HUES6 (cell line): Measurements from ENCODE around the gene BLMH.
"Not testable (repeated sequence)": the region's sequence is repeated elsewhere in the genome, so short reads cannot be mapped to it uniquely, and the experiment has no call there.

ENCODE experiments used
- H3K27ac ChIP-seq: 2 replicates; pipeline ENCODE4 v1.7.0; 2013; ENCODE audit warnings: low read depth, mild to moderate bottlenecking, low read length, inconsistent platforms
- H3K27me3 ChIP-seq: 2 replicates; pipeline ENCODE4 v1.6.1; 2013; ENCODE audit warnings: low read length; ENCODE audit not compliant: control insufficient read depth, insufficient read depth
- H3K36me3 ChIP-seq: 2 replicates; pipeline ENCODE4 v1.6.1; 2013; ENCODE audit warnings: low read length; ENCODE audit not compliant: control insufficient read depth, insufficient read depth
- H3K4me1 ChIP-seq: 2 replicates; pipeline ENCODE4 v1.6.1; 2013; ENCODE audit warnings: low read length; ENCODE audit not compliant: control insufficient read depth, insufficient read depth
- H3K4me3 ChIP-seq: 2 replicates; pipeline ENCODE4 v1.5.1; 2013; ENCODE audit warnings: low read depth, low read length
- H3K9ac ChIP-seq: one replicate; pipeline ENCODE4 v1.6.1; 2013; ENCODE audit warnings: mild to moderate bottlenecking, low read length
- H3K9me3 ChIP-seq: 2 replicates; pipeline ENCODE4 v1.6.1; 2013; ENCODE audit warnings: low read depth, low read length; ENCODE audit not compliant: control insufficient read depth, insufficient read depth

Gene BLMH

GRCh38 chr17:30237296-30238002 is 54.3 kb downstream of the BLMH start:
- Histone ChIP-seq H3K27ac (no peak overlapping the region), H3K9me3 (no peaks in the 10 kb centered on the region), H3K27me3 (peaks cover 72% of the 10 kb centered on the region), H3K36me3 (no peaks in the 10 kb centered on the region), H3K4me3 (peak overlapping the region; percentile 62), H3K4me1 (peaks cover 20% of the 10 kb centered on the region), H3K9ac (no peak overlapping the region)

GRCh38 chr17:30236766-30237165 is 55.0 kb downstream of the BLMH start:
- H3K9ac ChIP-seq: no peak overlapping the region
- no peaks in the 10 kb centered on the region for H3K36me3 ChIP-seq
- peaks cover 20% of the 10 kb centered on the region for H3K4me1 ChIP-seq
- peaks cover 79% of the 10 kb centered on the region for H3K27me3 ChIP-seq
- H3K27ac ChIP-seq: no peak overlapping the region
- H3K4me3 ChIP-seq: peak overlapping the region; percentile 68
- no peaks in the 10 kb centered on the region for H3K9me3 ChIP-seq

GRCh38 chr17:30236297-30236624 is 55.5 kb downstream of the BLMH start:
- peak overlapping the region; percentile 68 for H3K4me3 ChIP-seq
- peaks cover 20% of the 10 kb centered on the region for H3K4me1 ChIP-seq
- no peak overlapping the region for H3K27ac ChIP-seq
- no peak overlapping the region for H3K9ac ChIP-seq
- H3K9me3 ChIP-seq: no peaks in the 10 kb centered on the region
- no peaks in the 10 kb centered on the region for H3K36me3 ChIP-seq
- H3K27me3 ChIP-seq: peaks cover 81% of the 10 kb centered on the region

- Histone ChIP-seq H3K27me3 (peaks cover 85% of the 10 kb centered on the region), H3K4me1 (peaks cover 20% of the 10 kb centered on the region), H3K4me3 (peak within 1 kb of the TSS; percentile 68), H3K9me3 (no peaks in the 10 kb centered on the region), H3K36me3 (no peaks in the 10 kb centered on the region), H3K9ac (no peak within 1 kb of the TSS), H3K27ac (no peak within 1 kb of the TSS)
Measured at GRCh38 chr17:30235386-30236296, 56.1 kb downstream of the BLMH start, which contains the start of gene SLC6A4. Gene SLC6A4, minus strand, starts transcription at chr17:30235697. Its CDS starts 13,739 bp downstream, at chr17:30221958.

- no peaks in the 10 kb centered on the region for H3K36me3 ChIP-seq
- H3K27ac ChIP-seq: no peak overlapping the region
- no peak overlapping the region for H3K9ac ChIP-seq
- peaks cover 92% of the 10 kb centered on the region for H3K27me3 ChIP-seq
- peak overlapping the region; percentile 68 for H3K4me3 ChIP-seq
- no peaks in the 10 kb centered on the region for H3K9me3 ChIP-seq
- H3K4me1 ChIP-seq: peaks cover 20% of the 10 kb centered on the region
Measured at GRCh38 chr17:30234964-30235363, 56.8 kb downstream of the BLMH start.

GRCh38 chr17:30234296-30234695 is 57.4 kb downstream of the BLMH start:
- Histone ChIP-seq H3K27ac (no peak overlapping the region), H3K9ac (no peak overlapping the region), H3K4me1 (peaks cover 20% of the 10 kb centered on the region), H3K27me3 (peaks cover 87% of the 10 kb centered on the region), H3K4me3 (no peak overlapping the region), H3K9me3 (no peaks in the 10 kb centered on the region), H3K36me3 (no peaks in the 10 kb centered on the region)

- H3K27me3 ChIP-seq: peaks cover 82% of the 10 kb centered on the region
- no peak overlapping the region for H3K27ac ChIP-seq
Measured at GRCh38 chr17:30232824-30233427, 58.8 kb downstream of the BLMH start.

GRCh38 chr17:30232015-30232823 is 59.5 kb downstream of the BLMH start:
- Histone ChIP-seq H3K4me3 (no peak overlapping the region), H3K4me1 (no peaks in the 10 kb centered on the region), H3K27me3 (peaks cover 76% of the 10 kb centered on the region), H3K27ac (no peak overlapping the region), H3K9me3 (no peaks in the 10 kb centered on the region), H3K36me3 (no peaks in the 10 kb centered on the region), H3K9ac (no peak overlapping the region)

More at GRCh38 chr17:30232824-30233427, 58.8 kb downstream of the BLMH start:
- H3K36me3 ChIP-seq: no peaks in the 10 kb centered on the region
- peaks cover 7% of the 10 kb centered on the region for H3K4me1 ChIP-seq
- H3K9ac ChIP-seq: no peak overlapping the region
- no peaks in the 10 kb centered on the region for H3K9me3 ChIP-seq
- H3K4me3 ChIP-seq: no peak overlapping the region

GRCh38 chr17:30230596-30231125 is 61.1 kb downstream of the BLMH start:
- no peaks in the 10 kb centered on the region for H3K4me1 ChIP-seq
- H3K9me3 ChIP-seq: no peaks in the 10 kb centered on the region
- H3K9ac ChIP-seq: no peak overlapping the region
- H3K27me3 ChIP-seq: peaks cover 63% of the 10 kb centered on the region
- no peak overlapping the region for H3K4me3 ChIP-seq
- no peaks in the 10 kb centered on the region for H3K36me3 ChIP-seq
- no peak overlapping the region for H3K27ac ChIP-seq

GRCh38 chr17:30230009-30230408 is 61.7 kb downstream of the BLMH start:
- H3K27me3 ChIP-seq: peaks cover 56% of the 10 kb centered on the region
- H3K4me1 ChIP-seq, H3K36me3 ChIP-seq, H3K9me3 ChIP-seq, H3K27ac ChIP-seq, H3K4me3 ChIP-seq, H3K9ac ChIP-seq: not testable (repeated sequence)
